SK-N-SH (cell line): ENCODE measurements around the gene RHNO1. TPM values are rescaled to one million over a fixed set of nuclear protein-coding genes. Genes with fewer than 3 reads are reported as not detected.

Experiments used
- CTCF ChIA-PET: fragments of 300-600, 350-600 bp; formaldehyde crosslinking; extraction: SDS; loops from one replicate; lab custom pipeline; 2021; lab: Yijun Ruan, JAX
- POLR2A ChIA-PET: fragments of 350-600 bp; sonication (Branson Sonifier 250); formaldehyde crosslinking; extraction: SDS; loops from one replicate; lab custom pipeline; 2020; ENCODE audit warnings: antibody characterized with exemption, inconsistent platforms; lab: Yijun Ruan, JAX
- DNase-seq: peaks from one replicate; pipeline ENCODE4 v3.0.0; 2012
- H2AFZ ChIP-seq: fragments of 200-600 bp; sonication (generic); 2 replicates; pipeline ENCODE4 v1.8.1; 2016; ENCODE audit warnings: antibody characterized with exemption, mild to moderate bottlenecking, low read depth
- H3F3A ChIP-seq: fragments of 200-600 bp; sonication (generic); replicated peaks from 2 replicates; pipeline ENCODE3; 2016; ENCODE audit warnings: antibody characterized with exemption, mild to moderate bottlenecking; ENCODE audit not compliant: insufficient read depth
- H3K27ac ChIP-seq, 2 experiments: fragments of 200-500 bp in 1 of 2; fragments of 200-600 bp in 1 of 2; sonication (Bioruptor generic) in 1 of 2; sonication (generic), shearing (Covaris generic) in 1 of 2; 2 replicates each; pipeline versions ENCODE4 v1.5.1 to v1.6.1; 2014 to 2016; ENCODE audit warnings: low read depth in 2 of 2, inconsistent platforms in 1 of 2, low read length in 1 of 2, mild to moderate bottlenecking in 1 of 2, mixed read lengths in 1 of 2
- H3K27me3 ChIP-seq: fragments of 200-600 bp; sonication (generic), shearing (Covaris generic); 2 replicates; pipeline ENCODE4 v1.6.1; 2016; ENCODE audit warnings: mixed run types; ENCODE audit not compliant: insufficient read depth
- H3K36me3 ChIP-seq, 2 experiments: fragments of 200-500 bp in 1 of 2; fragments of 200-600 bp in 1 of 2; sonication (Bioruptor generic) in 1 of 2; sonication (generic) in 1 of 2; replicated peaks in 1 of 2; 2 replicates each; pipeline versions ENCODE3 to v1.5.1; 2014 to 2016; ENCODE audit warnings: low read length in 1 of 2, mild to moderate bottlenecking in 1 of 2; ENCODE audit not compliant: insufficient read depth in 2 of 2, control insufficient read depth in 1 of 2
- H3K4me1 ChIP-seq, 2 experiments: fragments of 200-500 bp in 1 of 2; fragments of 200-600 bp in 1 of 2; sonication (Bioruptor generic) in 1 of 2; sonication (generic), shearing (Covaris generic) in 1 of 2; 2 replicates each; pipeline versions ENCODE4 v1.5.1 to v1.6.1; 2014 to 2016; ENCODE audit warnings: low read depth in 1 of 2, low read length in 1 of 2, mixed run types in 1 of 2; ENCODE audit not compliant: insufficient read depth in 2 of 2, control insufficient read depth in 1 of 2
- H3K4me2 ChIP-seq: fragments of 200-600 bp; sonication (generic), shearing (Covaris generic); 2 replicates; pipeline ENCODE4 v1.6.1; 2017; ENCODE audit warnings: mixed run types
- H3K4me3 ChIP-seq, 2 experiments: fragments of 200-500 bp in 1 of 2; fragments of 200-600 bp in 1 of 2; sonication (Bioruptor generic) in 1 of 2; sonication (generic), shearing (Covaris generic) in 1 of 2; 2 replicates each; pipeline versions ENCODE4 v1.5.1 to v1.8.1; 2014 to 2016; ENCODE audit warnings: low read depth in 2 of 2, inconsistent platforms in 1 of 2, low read length in 1 of 2, mild to moderate bottlenecking in 1 of 2, mixed read lengths in 1 of 2, moderate library complexity in 1 of 2
- H3K79me2 ChIP-seq: fragments of 200-600 bp; sonication (generic); 2 replicates; pipeline ENCODE4 v1.8.1; 2017; ENCODE audit warnings: mild to moderate bottlenecking; ENCODE audit not compliant: insufficient read depth
- H3K9ac ChIP-seq: fragments of 200-600 bp; sonication (generic); 2 replicates; pipeline ENCODE4 v1.6.1; 2017; ENCODE audit warnings: mixed run types
- H3K9me2 ChIP-seq: fragments of 200-600 bp; sonication (generic); 2 replicates; pipeline ENCODE4 v1.6.1; 2017; ENCODE audit warnings: mixed run types
- H3K9me3 ChIP-seq: fragments of 200-600 bp; sonication (generic); 2 replicates; pipeline ENCODE4 v1.6.1; 2017; ENCODE audit warnings: mixed run types, mild to moderate bottlenecking, moderate library complexity
- H4K20me1 ChIP-seq: fragments of 200-600 bp; sonication (generic); 2 replicates; pipeline ENCODE4 v1.6.1; 2017; ENCODE audit warnings: mild to moderate bottlenecking, mixed run types; ENCODE audit not compliant: insufficient read depth
- ELF1 ChIP-seq: IDR thresholded peaks from 2 replicates; pipeline ENCODE4 v1.4.0; 2012
- EP300 ChIP-seq, 2 experiments: IDR thresholded peaks; 2 replicates each; pipeline versions ENCODE4 v1.4.0 to v1.6.1; 2012; ENCODE audit warnings: borderline replicate concordance in 1 of 2, low read depth in 1 of 2, low read length in 1 of 2
- EZH2phosphoT487 ChIP-seq: fragments of 200-600 bp; sonication (generic); IDR thresholded peaks from 2 replicates; pipeline ENCODE4 v1.6.1; 2017; ENCODE audit warnings: low read depth, mixed run types, mild to moderate bottlenecking, antibody characterized with exemption, moderate library complexity, borderline replicate concordance
- FOSL2 ChIP-seq: IDR thresholded peaks from 2 replicates; pipeline ENCODE4 v1.4.0; 2012; ENCODE audit warnings: low read depth, mild to moderate bottlenecking, moderate library complexity, borderline replicate concordance
- GATA2 ChIP-seq: sonication (generic); formaldehyde crosslinking; IDR thresholded peaks from 2 replicates; pipeline ENCODE4 v1.5.0; 2020; ENCODE audit warnings: mild to moderate bottlenecking, missing genetic modification reagents
- IRF3 ChIP-seq: fragments of 150-350 bp; IDR thresholded peaks from 2 replicates; pipeline ENCODE4 v1.6.1; 2016; ENCODE audit warnings: mild to moderate bottlenecking, low read depth, low read length
- MEF2A ChIP-seq: IDR thresholded peaks from 2 replicates; pipeline ENCODE4 v1.4.0; 2012; ENCODE audit warnings: low read depth, borderline replicate concordance
- MXI1 ChIP-seq: IDR thresholded peaks from 2 replicates; pipeline ENCODE4 v1.6.1; 2012; ENCODE audit warnings: mild to moderate bottlenecking, low read depth, low read length, improper control_type of control experiment
- PBX3 ChIP-seq: IDR thresholded peaks from 2 replicates; pipeline ENCODE4; 2012
- POLR2AphosphoS5 ChIP-seq: IDR thresholded peaks from 2 replicates; pipeline ENCODE4 v1.6.1; 2012; ENCODE audit warnings: low read depth, low read length
- RAD21 ChIP-seq: IDR thresholded peaks from 2 replicates; pipeline ENCODE4 v1.6.1; 2012; ENCODE audit warnings: mild to moderate bottlenecking, low read length
- REST ChIP-seq: IDR thresholded peaks from 2 replicates; pipeline ENCODE4 v1.6.1; 2012; ENCODE audit warnings: mild to moderate bottlenecking, low read depth, low read length, moderate library complexity
- RXRA ChIP-seq: IDR thresholded peaks from 2 replicates; pipeline ENCODE4 v1.4.0; 2012; ENCODE audit warnings: low read depth, mild to moderate bottlenecking, borderline replicate concordance
- SMC3 ChIP-seq: IDR thresholded peaks from 2 replicates; pipeline ENCODE4 v1.6.1; 2012; ENCODE audit warnings: low read depth, low read length, improper control_type of control experiment
- TAF1 ChIP-seq: IDR thresholded peaks from 2 replicates; pipeline ENCODE4 v1.6.1; 2012; ENCODE audit warnings: low read depth, mild to moderate bottlenecking, low read length, moderate library complexity, borderline replicate concordance
- USF2 ChIP-seq: fragments of 150-350 bp; IDR thresholded peaks from 2 replicates; pipeline ENCODE4 v1.6.1; 2017; ENCODE audit warnings: antibody characterized with exemption, low read length, low read depth, borderline replicate concordance
- YY1 ChIP-seq: IDR thresholded peaks from 2 replicates; pipeline ENCODE4 v1.4.0; 2012; ENCODE audit warnings: low read depth, mild to moderate bottlenecking
- ZBTB33 ChIP-seq: IDR thresholded peaks from 2 replicates; pipeline ENCODE4 v1.4.0; 2012; ENCODE audit warnings: low read depth, borderline replicate concordance
- WGBS: methylation state at CpG from one replicate; pipeline ENCODE4 v1.1.6; 2017; ENCODE audit warnings: low lambda C conversion rate; 5-methylcytosine and 5-hydroxymethylcytosine counted together
- polyA plus RNA-seq, 3 experiments: library from polyadenylated mRNA; depleted of rRNA; stranded (reverse); fragments of >200 nt; gene quantifications; 2 replicates each; pipeline ENCODE4 v1.2.3, GENCODE V29; 2012

RHNO1 gene
- polyA plus RNA-seq, 1 of the 3 experiments (the other 2 are of a cell fraction): 28.9 TPM

GRCh38 chr12:2923057-2923456 lies 46.0 kb downstream of the RHNO1 start (continued):
- TF ChIP-seq ELF1: no peak
- TF ChIP-seq TAF1: no peak
- TF ChIP-seq MEF2A: no peak
- no peak for TF ChIP-seq EP300 (IDR thresholded peaks at IDR 0.05; ENCODE audit: borderline replicate concordance in 1 of 2, low read depth in 1 of 2, low read length in 1 of 2)
- TF ChIP-seq RXRA: no peak
- TF ChIP-seq ZBTB33: no peak

GRCh38 chr12:2924019-2924418 lies 47.0 kb downstream of the RHNO1 start:
- H3K9me3 ChIP-seq: no peaks in the 10 kb centered on the region
- CTCF ChIA-PET: interaction anchor here (0.7 to 1.0 kb wide), 2 partner anchors 39 to 110 kb away, joined by 5 read pairs; no protein-coding TSS in a partner anchor
- no peak overlapping the region for H3K9ac ChIP-seq
- H3K9me2 ChIP-seq: no peaks in the 10 kb centered on the region
- peaks cover 20% of the 10 kb centered on the region; the same call in 1 of the 2 replicates for H3K79me2 ChIP-seq
- H3K4me2 ChIP-seq: no peak overlapping the region
- 98% methylated on average over 3 of the region's 3 CpGs for WGBS
- no peak overlapping the region for H2AFZ ChIP-seq
- peaks cover 0 to 5% of the 10 kb centered on the region in 2 experiments; a peak in 1 of 4 replicates for H3K4me1 ChIP-seq
- H3F3A ChIP-seq: peaks cover 6% of the 10 kb centered on the region
- H4K20me1 ChIP-seq: peaks cover 3% of the 10 kb centered on the region; the same call in 1 of the 2 replicates
- no peaks in the 10 kb centered on the region for H3K27me3 ChIP-seq
- TF ChIP-seq FOSL2: no peak
- no peak for TF ChIP-seq USF2
- TF ChIP-seq YY1: no peak
- no peak for TF ChIP-seq IRF3
- TF ChIP-seq SMC3: no peak
- no peak for TF ChIP-seq RAD21
- no peak for TF ChIP-seq RXRA
- no peak for TF ChIP-seq EZH2phosphoT487
- TF ChIP-seq GATA2 (CRISPR knock-in tag): no peak
- no peak for TF ChIP-seq REST
- TF ChIP-seq POLR2AphosphoS5: no peak
- no peak for TF ChIP-seq PBX3
- no peak for TF ChIP-seq MXI1
- H3K4me3 ChIP-seq: no peak overlapping the region
- POLR2A ChIA-PET: no interaction called here
- peaks cover 5 to 58% of the 10 kb centered on the region in 2 experiments for H3K36me3 ChIP-seq
- DNase-seq: no peak
- no peak overlapping the region for H3K27ac ChIP-seq
